ENCODE results near the gene SPTLC1. TPM values are rescaled to one million over a fixed set of nuclear protein-coding genes. Genes with fewer than 3 reads are reported as not detected.

The SPTLC1 gene
- total and polyA plus RNA-seq, 11 donors, result 10.6 to 41.0 (median 22.1) TPM

DNA sequence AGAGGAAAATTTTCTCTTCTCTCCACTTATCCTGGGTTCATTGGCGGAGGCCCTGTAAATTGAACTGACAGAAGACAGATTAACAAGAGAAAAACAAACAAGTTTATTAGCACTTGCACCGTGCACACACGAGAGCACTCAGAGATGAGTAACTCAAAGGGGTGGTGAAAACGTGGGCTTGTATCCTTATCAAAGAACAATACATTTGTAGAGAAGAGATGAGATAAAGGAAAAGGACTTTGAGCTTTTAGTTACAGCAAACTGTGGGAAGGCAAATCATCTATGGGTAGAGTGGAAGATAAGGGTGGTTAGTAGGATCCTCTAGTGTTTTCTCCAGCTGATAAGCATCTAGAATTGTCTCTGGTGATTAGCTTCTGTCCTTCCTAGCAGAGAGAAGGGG lies 120.8 kb downstream of the SPTLC1 start:
- Histone ChIP-seq H3K4me1 (no peaks in the 10 kb centered on the region), H3K4me3 (no peak overlapping the region), H3K27ac (no peak overlapping the region), H3K9me3 (no peaks in the 10 kb centered on the region), H3K36me3 (no peaks in the 10 kb centered on the region), H3K27me3 (peaks cover 0 to 41% (median 8%) of the 10 kb centered on the region in 9 donors)
- TF ChIP-seq, protein P1, sequence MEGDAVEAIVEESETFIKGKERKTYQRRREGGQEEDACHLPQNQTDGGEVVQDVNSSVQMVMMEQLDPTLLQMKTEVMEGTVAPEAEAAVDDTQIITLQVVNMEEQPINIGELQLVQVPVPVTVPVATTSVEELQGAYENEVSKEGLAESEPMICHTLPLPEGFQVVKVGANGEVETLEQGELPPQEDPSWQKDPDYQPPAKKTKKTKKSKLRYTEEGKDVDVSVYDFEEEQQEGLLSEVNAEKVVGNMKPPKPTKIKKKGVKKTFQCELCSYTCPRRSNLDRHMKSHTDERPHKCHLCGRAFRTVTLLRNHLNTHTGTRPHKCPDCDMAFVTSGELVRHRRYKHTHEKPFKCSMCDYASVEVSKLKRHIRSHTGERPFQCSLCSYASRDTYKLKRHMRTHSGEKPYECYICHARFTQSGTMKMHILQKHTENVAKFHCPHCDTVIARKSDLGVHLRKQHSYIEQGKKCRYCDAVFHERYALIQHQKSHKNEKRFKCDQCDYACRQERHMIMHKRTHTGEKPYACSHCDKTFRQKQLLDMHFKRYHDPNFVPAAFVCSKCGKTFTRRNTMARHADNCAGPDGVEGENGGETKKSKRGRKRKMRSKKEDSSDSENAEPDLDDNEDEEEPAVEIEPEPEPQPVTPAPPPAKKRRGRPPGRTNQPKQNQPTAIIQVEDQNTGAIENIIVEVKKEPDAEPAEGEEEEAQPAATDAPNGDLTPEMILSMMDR (IDR thresholded peaks at IDR 0.05), result no peak
- TF ChIP-seq POLR2A (IDR thresholded peaks at IDR 0.05), result no peak
- no peak for ATAC-seq
- intact Hi-C loops (cut with DNase I), result no loop called here
- no peak for DNase-seq
- 19 to 24% (median 22%) methylated on average over 4 of the region's 4 CpGs for WGBS, 4 donors

DNA sequence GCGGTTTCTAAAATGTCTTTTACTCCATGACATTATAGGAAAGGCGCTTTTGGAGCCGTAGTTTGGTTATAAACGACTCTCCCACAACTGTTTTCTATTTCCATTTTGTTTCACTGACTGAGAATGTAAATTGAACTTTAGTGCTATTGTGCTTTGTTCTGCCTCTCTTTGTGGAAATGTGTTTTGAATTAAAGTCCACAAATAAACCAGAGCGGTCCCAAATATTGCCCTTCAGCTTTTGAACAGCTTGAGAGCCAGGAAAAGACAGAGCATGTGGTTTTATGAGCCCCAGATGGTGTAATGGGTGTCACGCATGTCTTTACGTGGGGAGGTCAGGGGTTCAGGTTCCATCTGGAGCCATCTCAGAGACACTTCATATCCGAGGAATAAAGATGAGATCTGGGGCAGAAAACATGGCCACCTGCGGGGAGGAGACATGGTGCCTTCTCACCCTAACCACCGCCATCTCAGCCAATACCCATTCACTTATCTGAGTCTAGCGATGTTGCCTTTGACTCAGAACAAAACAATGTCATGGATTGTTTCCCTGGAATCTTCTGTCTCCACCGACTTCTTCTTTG lies 122.7 kb downstream of the SPTLC1 start:
- no peak for DNase-seq
- WGBS, 4 donors, result 77 to 80% (median 78%) methylated on average over 12 of the region's 12 CpGs
- peaks cover 0 to 41% (median 8%) of the 10 kb centered on the region in 9 donors for H3K27me3 ChIP-seq

DNA sequence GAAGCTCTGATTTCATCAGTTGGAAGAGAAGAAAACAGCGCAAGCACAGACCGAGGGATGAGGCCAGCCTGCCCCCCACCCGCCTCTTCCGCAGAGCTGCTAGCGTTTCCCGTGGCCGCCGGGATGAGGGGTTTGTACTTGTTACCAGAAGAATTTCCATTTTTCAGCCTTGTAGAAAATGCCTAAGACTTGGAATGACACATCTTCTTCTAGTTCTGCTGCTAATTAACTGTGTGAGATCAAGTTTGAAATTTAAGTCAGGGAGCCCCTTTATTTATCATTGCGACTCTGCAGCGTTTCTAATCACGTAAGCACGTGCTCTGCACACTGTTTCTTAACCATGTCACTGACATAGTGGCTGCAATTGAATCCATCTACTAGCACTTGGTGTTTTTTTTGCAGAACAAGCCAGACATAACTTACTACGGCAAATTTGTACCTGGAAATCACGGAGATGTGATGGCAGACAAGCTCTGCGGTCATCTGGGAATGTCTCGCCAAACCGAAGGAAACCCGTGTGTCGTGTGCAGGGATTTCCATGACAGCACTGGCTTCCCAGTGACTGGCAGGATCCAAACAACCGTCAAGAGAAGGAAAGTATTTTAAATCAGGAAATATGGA lies 123.4 kb downstream of the SPTLC1 start:
- WGBS, 4 donors, result 63 to 69% (median 66%) methylated on average over 20 of the region's 20 CpGs
- TF ChIP-seq, protein P1 (IDR thresholded peaks at IDR 0.05), result no peak
- TF ChIP-seq POLR2A (IDR thresholded peaks at IDR 0.05), result no peak
- Histone ChIP-seq H3K27me3 (peaks cover 0 to 41% (median 8%) of the 10 kb centered on the region in 9 donors), H3K4me1 (no peaks in the 10 kb centered on the region), H3K4me3 (no peak overlapping the region), H3K9me3 (no peaks in the 10 kb centered on the region), H3K27ac (no peak overlapping the region), H3K36me3 (no peaks in the 10 kb centered on the region)
- intact Hi-C loops (cut with DNase I), result no loop called here
- DNase-seq (no peak), ATAC-seq (no peak)

More for the DNA sequence above, 122.7 kb downstream of the SPTLC1 start:
- intact Hi-C loops (cut with DNase I), result no loop called here
- Histone ChIP-seq H3K36me3 (no peaks in the 10 kb centered on the region), H3K27ac (no peak overlapping the region), H3K4me1 (no peaks in the 10 kb centered on the region), H3K9me3 (no peaks in the 10 kb centered on the region), H3K4me3 (no peak overlapping the region)
- TF ChIP-seq POLR2A (IDR thresholded peaks at IDR 0.05), result no peak
- TF ChIP-seq, protein P1 (IDR thresholded peaks at IDR 0.05), result no peak
- no peak for ATAC-seq

DNA sequence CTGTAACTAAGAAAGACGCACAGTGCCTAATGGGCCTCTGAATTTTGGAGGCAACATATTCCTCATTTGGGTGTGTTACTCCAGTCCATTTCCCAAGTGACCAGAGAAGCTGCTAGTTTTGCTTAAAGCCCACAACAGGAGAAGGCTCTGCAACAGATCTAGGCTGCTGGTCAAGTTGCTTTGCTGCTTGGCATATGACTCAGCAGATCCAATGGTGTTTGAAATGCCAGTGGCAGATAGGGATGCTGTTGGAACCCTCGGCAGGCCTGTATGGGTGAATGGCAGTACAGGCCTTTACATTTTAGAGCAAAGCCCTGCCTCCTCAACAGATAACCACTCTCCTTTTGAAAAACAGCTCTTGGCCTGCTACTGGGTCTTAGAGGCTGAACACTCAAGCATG lies 129.0 kb downstream of the SPTLC1 start:
- WGBS, 4 donors, result 73 to 90% (median 82%) methylated on average over 2 of the region's 2 CpGs
- peaks cover 0 to 3% (median 0%) of the 10 kb centered on the region in 12 donors for H3K9me3 ChIP-seq
- intact Hi-C loops (cut with DNase I), result no loop called here

More for the DNA sequence above, 129.0 kb downstream of the SPTLC1 start:
- peaks cover 0 to 5% (median 0%) of the 10 kb centered on the region in 9 donors for H3K27me3 ChIP-seq
- H3K27ac ChIP-seq, result no peak overlapping the region
- no peak overlapping the region for H3K4me3 ChIP-seq
- no peaks in the 10 kb centered on the region for H3K4me1 ChIP-seq
- TF ChIP-seq, protein P1 (IDR thresholded peaks at IDR 0.05), result no peak
- no peak for TF ChIP-seq POLR2A (IDR thresholded peaks at IDR 0.05)
- no peaks in the 10 kb centered on the region for H3K36me3 ChIP-seq
- DNase-seq, result no peak
- no peak for ATAC-seq
